ENCODE measurements around the gene MINDY2.

The MINDY2 gene

GRCh38 chr15:58910456-58910855 is 139.4 kb downstream of the MINDY2 start:
- no peak for TF ChIP-seq POLR2A (IDR thresholded peaks at IDR 0.05; ENCODE audit: low read depth, low read length)
- DNase-seq (ENCODE audit: insufficient read length, low spot score) (no peak), FAIRE-seq (no peak)
